ENCODE results near the gene MCC.

The MCC gene

GRCh38 chr5:113381791-113382190 is 106.5 kb downstream of the MCC start:
- H2AFZ ChIP-seq (ENCODE audit: low read depth, low read length): no peak overlapping the region
- H2BK15ac ChIP-seq (ENCODE audit: low read depth, poor library complexity, severe bottlenecking): no peak overlapping the region
- no peak overlapping the region for H2AK5ac ChIP-seq (ENCODE audit: low read length, severe bottlenecking)
- no peak overlapping the region for H2BK12ac ChIP-seq (ENCODE audit: low read length in 2 of 2)
- no peak overlapping the region for H2BK5ac ChIP-seq (ENCODE audit: low read depth, low read length, poor library complexity, severe bottlenecking)
- no peak overlapping the region for H4K8ac ChIP-seq (ENCODE audit: low read length)
- H3K36me3 ChIP-seq (ENCODE audit: control insufficient read depth in 1 of 2, insufficient read depth in 2 of 2, low read depth in 1 of 2, low read length in 2 of 2): no peaks in the 10 kb centered on the region
- no peaks in the 10 kb centered on the region for H3K79me1 ChIP-seq (replicated peaks; ENCODE audit: low read length, poor library complexity, severe bottlenecking)
- no peak overlapping the region for H3K18ac ChIP-seq (ENCODE audit: low read depth in 1 of 2, low read length in 2 of 2)
- H3K14ac ChIP-seq (ENCODE audit: low read length in 2 of 2): no peak overlapping the region
- no peak overlapping the region for H3K4me2 ChIP-seq (ENCODE audit: low read length, poor library complexity, severe bottlenecking)
- H4K91ac ChIP-seq (ENCODE audit: low read length): no peak overlapping the region
- H3K27ac ChIP-seq (ENCODE audit: low read length, poor library complexity, severe bottlenecking): no peak overlapping the region
- no peak overlapping the region for H3K23ac ChIP-seq (ENCODE audit: low read length in 2 of 2)
- H3K9me3 ChIP-seq (ENCODE audit: control insufficient read depth, low read length): no peaks in the 10 kb centered on the region
- H3K27me3 ChIP-seq (ENCODE audit: control insufficient read depth in 1 of 2, insufficient read depth in 1 of 2, low read length in 2 of 2): no peaks in the 10 kb centered on the region
- no peaks in the 10 kb centered on the region for H3K4me1 ChIP-seq (ENCODE audit: control insufficient read depth, insufficient read depth, low read depth, low read length)
- H3K4me3 ChIP-seq (ENCODE audit: insufficient read depth in 1 of 2, low read depth in 1 of 2, low read length in 2 of 2): no peak overlapping the region
- no peak overlapping the region for H2BK120ac ChIP-seq (ENCODE audit: low read depth, low read length)
- H3K9ac ChIP-seq (ENCODE audit: low read length): no peak overlapping the region
- H3K4ac ChIP-seq (ENCODE audit: low read depth in 1 of 2, low read length in 2 of 2): peak overlapping the region in 1 of 2 experiments; percentile 27
- DNase-seq: peak; percentile 39

GRCh38 chr5:113380807-113381326 is 107.4 kb downstream of the MCC start:
- no peak overlapping the region for H4K8ac ChIP-seq (ENCODE audit: low read length)
- H2BK5ac ChIP-seq (ENCODE audit: low read depth, low read length, poor library complexity, severe bottlenecking): no peak overlapping the region
- no peak overlapping the region for H2BK12ac ChIP-seq (ENCODE audit: low read length in 2 of 2)
- H2AK5ac ChIP-seq (ENCODE audit: low read length, severe bottlenecking): no peak overlapping the region
- H4K91ac ChIP-seq (ENCODE audit: low read length): no peak overlapping the region
- H3K27me3 ChIP-seq (ENCODE audit: control insufficient read depth in 1 of 2, insufficient read depth in 1 of 2, low read length in 2 of 2): no peaks in the 10 kb centered on the region
- DNase-seq: no peak
- H3K27ac ChIP-seq (ENCODE audit: low read length, poor library complexity, severe bottlenecking): no peak overlapping the region
- no peak overlapping the region for H3K4me3 ChIP-seq (ENCODE audit: insufficient read depth in 1 of 2, low read depth in 1 of 2, low read length in 2 of 2)
- no peak overlapping the region for H3K14ac ChIP-seq (ENCODE audit: low read length in 2 of 2)
- no peaks in the 10 kb centered on the region for H3K79me1 ChIP-seq (replicated peaks; ENCODE audit: low read length, poor library complexity, severe bottlenecking)
- H3K36me3 ChIP-seq (ENCODE audit: control insufficient read depth in 1 of 2, insufficient read depth in 2 of 2, low read depth in 1 of 2, low read length in 2 of 2): no peaks in the 10 kb centered on the region
- H3K23ac ChIP-seq (ENCODE audit: low read length in 2 of 2): no peak overlapping the region
- no peak overlapping the region for H2BK120ac ChIP-seq (ENCODE audit: low read depth, low read length)
- no peak overlapping the region for H3K4ac ChIP-seq (ENCODE audit: low read depth in 1 of 2, low read length in 2 of 2)
- H2AFZ ChIP-seq (ENCODE audit: low read depth, low read length): no peak overlapping the region
- no peaks in the 10 kb centered on the region for H3K4me1 ChIP-seq (ENCODE audit: control insufficient read depth, insufficient read depth, low read depth, low read length)
- H3K9me3 ChIP-seq (ENCODE audit: control insufficient read depth, low read length): no peaks in the 10 kb centered on the region
- no peak overlapping the region for H3K4me2 ChIP-seq (ENCODE audit: low read length, poor library complexity, severe bottlenecking)
- H3K9ac ChIP-seq (ENCODE audit: low read length): no peak overlapping the region
- no peak overlapping the region for H3K18ac ChIP-seq (ENCODE audit: low read depth in 1 of 2, low read length in 2 of 2)
- WGBS: 93% methylated on average over 3 of the region's 3 CpGs
- no peak overlapping the region for H2BK15ac ChIP-seq (ENCODE audit: low read depth, poor library complexity, severe bottlenecking)

DNA sequence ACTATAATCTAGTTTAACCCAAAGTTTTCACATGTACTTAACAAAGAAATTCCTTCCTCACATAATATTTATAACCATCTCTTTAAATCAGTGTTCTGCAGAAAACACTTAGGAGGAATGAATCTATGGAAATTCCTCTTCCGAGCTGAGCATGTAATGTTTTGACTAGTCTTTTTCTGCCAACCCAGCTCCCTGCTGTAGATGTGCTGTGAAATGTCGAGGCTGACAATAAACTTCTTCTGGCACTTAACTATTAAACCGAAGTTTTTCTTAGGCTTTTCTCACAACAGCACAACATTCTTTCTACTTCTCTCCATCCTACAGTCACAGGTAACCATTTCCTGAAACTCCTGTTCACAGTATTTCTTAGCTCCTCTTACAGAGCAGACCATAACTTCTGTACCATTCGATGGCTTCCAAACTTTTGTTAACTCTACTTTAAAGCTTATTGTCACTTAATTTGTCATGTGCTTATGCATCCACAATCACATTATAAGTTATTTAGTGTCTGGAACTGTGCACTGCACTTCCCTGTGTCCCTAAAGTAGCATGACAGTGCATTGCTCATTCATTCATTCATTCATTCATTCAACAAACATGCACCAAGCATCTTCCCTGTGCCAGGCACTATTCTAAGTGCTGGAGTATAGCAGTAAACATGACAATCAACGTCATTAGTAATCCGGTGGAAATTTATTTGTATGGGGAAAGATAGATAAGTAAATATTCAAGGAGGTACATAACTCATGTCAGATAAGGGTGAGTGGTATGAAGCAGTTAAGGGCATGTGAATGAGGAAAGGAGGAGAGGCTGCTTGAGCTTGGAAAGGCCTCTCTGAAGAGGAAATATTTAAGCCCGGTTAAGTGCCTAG is 108.1 kb downstream of the MCC start:
- Histone ChIP-seq H2AK5ac (ENCODE audit: low read length, severe bottlenecking) (no peak overlapping the region), H3K23ac (ENCODE audit: low read length in 2 of 2) (no peak overlapping the region), H4K8ac (ENCODE audit: low read length) (no peak overlapping the region), H3K4me3 (ENCODE audit: insufficient read depth in 1 of 2, low read depth in 1 of 2, low read length in 2 of 2) (no peak overlapping the region), H3K79me1 (replicated peaks; ENCODE audit: low read length, poor library complexity, severe bottlenecking) (no peaks in the 10 kb centered on the region), H3K36me3 (ENCODE audit: control insufficient read depth in 1 of 2, insufficient read depth in 2 of 2, low read depth in 1 of 2, low read length in 2 of 2) (no peaks in the 10 kb centered on the region), H3K9ac (ENCODE audit: low read length) (no peak overlapping the region), H2BK5ac (ENCODE audit: low read depth, low read length, poor library complexity, severe bottlenecking) (no peak overlapping the region), H3K27me3 (ENCODE audit: control insufficient read depth in 1 of 2, insufficient read depth in 1 of 2, low read length in 2 of 2) (no peaks in the 10 kb centered on the region), H3K4ac (ENCODE audit: low read depth in 1 of 2, low read length in 2 of 2) (no peak overlapping the region), H4K91ac (ENCODE audit: low read length) (no peak overlapping the region), H2AFZ (ENCODE audit: low read depth, low read length) (no peak overlapping the region), H3K27ac (ENCODE audit: low read length, poor library complexity, severe bottlenecking) (no peak overlapping the region), H3K9me3 (ENCODE audit: control insufficient read depth, low read length) (no peaks in the 10 kb centered on the region), H2BK120ac (ENCODE audit: low read depth, low read length) (no peak overlapping the region), H3K14ac (ENCODE audit: low read length in 2 of 2) (no peak overlapping the region), H3K4me1 (ENCODE audit: control insufficient read depth, insufficient read depth, low read depth, low read length) (no peaks in the 10 kb centered on the region), H3K4me2 (ENCODE audit: low read length, poor library complexity, severe bottlenecking) (no peak overlapping the region), H2BK15ac (ENCODE audit: low read depth, poor library complexity, severe bottlenecking) (no peak overlapping the region), H2BK12ac (ENCODE audit: low read length in 2 of 2) (no peak overlapping the region), H3K18ac (ENCODE audit: low read depth in 1 of 2, low read length in 2 of 2) (no peak overlapping the region)
- 35% methylated on average over 7 of the region's 7 CpGs for WGBS
- peak; percentile 57 for DNase-seq

DNA sequence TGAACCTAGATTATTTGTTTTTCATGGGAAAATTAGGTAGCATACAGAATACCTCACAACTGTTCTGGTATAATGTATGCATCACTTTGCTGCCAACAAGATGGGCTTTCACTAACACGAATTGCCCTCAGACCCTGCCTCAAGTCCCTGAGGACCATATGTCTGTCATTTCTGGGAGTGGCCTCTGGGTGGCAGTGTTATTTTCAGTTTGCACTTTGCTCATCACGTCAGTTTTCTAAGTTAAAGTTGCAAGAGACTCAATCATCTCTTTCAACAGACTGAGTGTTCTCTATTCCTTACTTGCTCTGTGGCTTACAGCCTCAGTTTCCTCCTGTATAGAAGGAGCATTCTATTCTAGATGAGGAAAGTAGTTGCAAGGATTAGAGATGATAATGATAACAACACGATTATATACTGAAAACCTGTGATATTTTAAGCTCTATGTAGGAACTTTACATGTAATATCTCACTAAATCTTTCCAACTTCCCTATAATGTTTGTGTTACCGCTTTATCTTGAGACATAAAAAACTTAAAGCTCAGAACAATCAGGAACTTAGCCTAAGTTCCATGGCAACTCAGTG is 109.2 kb downstream of the MCC start:
- Histone ChIP-seq H3K9me3 (ENCODE audit: control insufficient read depth, low read length) (no peaks in the 10 kb centered on the region), H4K8ac (ENCODE audit: low read length) (no peak overlapping the region), H4K91ac (ENCODE audit: low read length) (no peak overlapping the region), H3K4ac (ENCODE audit: low read depth in 1 of 2, low read length in 2 of 2) (no peak overlapping the region), H2BK5ac (ENCODE audit: low read depth, low read length, poor library complexity, severe bottlenecking) (no peak overlapping the region), H3K27me3 (ENCODE audit: control insufficient read depth in 1 of 2, insufficient read depth in 1 of 2, low read length in 2 of 2) (no peaks in the 10 kb centered on the region), H2BK12ac (ENCODE audit: low read length in 2 of 2) (no peak overlapping the region), H3K36me3 (ENCODE audit: control insufficient read depth in 1 of 2, insufficient read depth in 2 of 2, low read depth in 1 of 2, low read length in 2 of 2) (no peaks in the 10 kb centered on the region), H2AK5ac (ENCODE audit: low read length, severe bottlenecking) (no peak overlapping the region), H2BK15ac (ENCODE audit: low read depth, poor library complexity, severe bottlenecking) (no peak overlapping the region), H3K79me1 (replicated peaks; ENCODE audit: low read length, poor library complexity, severe bottlenecking) (no peaks in the 10 kb centered on the region), H3K4me2 (ENCODE audit: low read length, poor library complexity, severe bottlenecking) (no peak overlapping the region), H2BK120ac (ENCODE audit: low read depth, low read length) (no peak overlapping the region), H3K23ac (ENCODE audit: low read length in 2 of 2) (no peak overlapping the region), H3K27ac (ENCODE audit: low read length, poor library complexity, severe bottlenecking) (no peak overlapping the region), H3K18ac (ENCODE audit: low read depth in 1 of 2, low read length in 2 of 2) (no peak overlapping the region), H3K4me3 (ENCODE audit: insufficient read depth in 1 of 2, low read depth in 1 of 2, low read length in 2 of 2) (no peak overlapping the region), H3K9ac (ENCODE audit: low read length) (peak overlapping the region; percentile 19), H2AFZ (ENCODE audit: low read depth, low read length) (no peak overlapping the region), H3K4me1 (ENCODE audit: control insufficient read depth, insufficient read depth, low read depth, low read length) (no peaks in the 10 kb centered on the region), H3K14ac (ENCODE audit: low read length in 2 of 2) (no peak overlapping the region)
- DNase-seq: peak; percentile 72
- WGBS: 39% methylated on average over 2 of the region's 4 CpGs
